NCI-H345 (cell line): ENCODE results near the gene LAMA3.

ENCODE experiments used
- DNase-seq: peaks from one replicate; lab custom pipeline; 2025; lab: John Stamatoyannopoulos, UW

The LAMA3 gene

DNA sequence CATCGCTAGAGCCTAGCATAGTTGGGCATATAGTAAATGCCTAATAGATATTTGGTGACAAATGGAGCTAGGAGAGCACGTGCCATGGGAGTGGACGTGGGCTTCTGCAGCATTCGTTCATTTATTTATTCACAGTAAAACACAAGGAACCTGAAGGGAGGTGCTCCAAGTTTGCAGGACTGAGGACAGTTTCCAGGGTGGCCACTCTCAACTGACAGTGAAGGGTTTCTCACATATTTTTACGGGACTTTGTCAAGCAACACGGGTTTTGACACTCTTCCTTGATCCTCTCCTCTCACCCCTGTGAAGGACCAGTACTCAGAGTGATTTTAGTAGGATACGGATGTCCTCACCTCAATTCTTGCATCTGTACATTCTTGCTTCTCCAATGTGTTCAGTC is 190.3 kb downstream of the LAMA3 start:
- no peak for DNase-seq

- DNase-seq = no peak
These were observed 190.8 kb downstream of the LAMA3 start for GRCh38 chr18:23879966-23880565.

- DNase-seq = no peak
These were observed 191.8 kb downstream of the LAMA3 start for GRCh38 chr18:23880931-23881617.

GRCh38 chr18:23881778-23882177 is 192.5 kb downstream of the LAMA3 start:
- DNase-seq = peak; percentile 87

DNA sequence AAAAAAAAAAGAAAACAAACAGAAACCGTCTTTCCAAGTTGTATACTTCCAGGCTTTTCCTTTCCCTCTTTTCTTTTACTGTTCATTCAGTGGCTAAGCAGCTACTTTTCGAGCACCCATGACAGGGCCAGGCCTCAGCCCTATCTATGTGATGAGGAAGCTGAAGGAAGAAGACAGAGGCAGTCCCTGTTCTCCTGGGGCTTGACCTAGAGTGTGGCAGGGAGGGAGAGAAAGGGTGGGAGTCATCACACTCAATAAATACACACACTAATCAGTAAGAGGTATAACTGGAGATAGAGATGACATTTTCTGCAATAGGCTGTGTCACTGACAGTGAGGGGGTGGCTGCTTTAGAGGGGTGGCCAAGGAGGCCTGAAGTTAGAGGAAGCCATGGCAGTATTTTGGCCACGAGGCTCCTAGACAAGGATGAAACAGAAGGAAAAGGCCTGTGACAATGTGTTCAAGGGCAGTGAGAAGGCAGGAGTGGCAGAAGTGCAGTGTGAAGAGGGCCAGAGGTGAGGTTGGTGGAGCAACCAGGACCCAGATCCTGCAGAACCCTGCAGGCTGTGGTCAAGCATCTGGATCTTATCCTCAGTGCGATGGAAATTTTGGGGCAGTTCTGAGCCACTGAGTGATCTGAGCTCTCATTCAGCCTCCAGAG is 193.5 kb downstream of the LAMA3 start:
- no peak for DNase-seq

- DNase-seq = peak; percentile 92
These were observed 194.1 kb downstream of the LAMA3 start for GRCh38 chr18:23883277-23883790.

GRCh38 chr18:23884681-23885375 is 195.6 kb downstream of the LAMA3 start:
- DNase-seq = peak; percentile 80

GRCh38 chr18:23885750-23886149 is 196.5 kb downstream of the LAMA3 start:
- no peak for DNase-seq

- DNase-seq = peak; percentile 90
These were observed 197.8 kb downstream of the LAMA3 start for GRCh38 chr18:23887035-23887434.

GRCh38 chr18:23887493-23887892 is 198.2 kb downstream of the LAMA3 start:
- DNase-seq = peak; percentile 92

DNA sequence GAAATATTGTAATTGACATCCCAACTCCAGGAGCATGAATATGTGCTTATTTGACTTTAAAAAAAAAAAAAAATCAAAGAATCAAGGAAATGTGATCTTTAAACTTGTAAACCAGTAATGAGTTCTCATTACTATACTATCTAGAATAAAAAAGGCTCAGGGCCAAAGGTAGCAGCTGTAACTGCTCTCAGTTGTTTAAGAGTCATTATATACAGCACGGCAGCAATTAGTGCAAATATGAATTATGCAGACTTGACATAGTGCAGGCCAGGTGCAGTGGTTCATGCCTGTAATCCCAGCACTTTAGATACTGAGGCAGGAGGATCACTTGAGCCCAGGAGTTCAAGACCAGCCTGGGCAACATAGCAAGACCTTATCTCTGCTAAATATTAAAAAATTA is 199.6 kb downstream of the LAMA3 start:
- no peak for DNase-seq

GRCh38 chr18:23889907-23890306 is 200.7 kb downstream of the LAMA3 start:
- DNase-seq = no peak

- no peak for DNase-seq
These were observed 201.3 kb downstream of the LAMA3 start for GRCh38 chr18:23890589-23890988.

- peak; percentile 63 for DNase-seq
These were observed 204.4 kb downstream of the LAMA3 start for GRCh38 chr18:23893653-23894052.

- no peak for DNase-seq
These were observed 205.5 kb downstream of the LAMA3 start for GRCh38 chr18:23894661-23895175.

- DNase-seq = no peak
These were observed 208.0 kb downstream of the LAMA3 start for GRCh38 chr18:23897291-23897690.

DNA sequence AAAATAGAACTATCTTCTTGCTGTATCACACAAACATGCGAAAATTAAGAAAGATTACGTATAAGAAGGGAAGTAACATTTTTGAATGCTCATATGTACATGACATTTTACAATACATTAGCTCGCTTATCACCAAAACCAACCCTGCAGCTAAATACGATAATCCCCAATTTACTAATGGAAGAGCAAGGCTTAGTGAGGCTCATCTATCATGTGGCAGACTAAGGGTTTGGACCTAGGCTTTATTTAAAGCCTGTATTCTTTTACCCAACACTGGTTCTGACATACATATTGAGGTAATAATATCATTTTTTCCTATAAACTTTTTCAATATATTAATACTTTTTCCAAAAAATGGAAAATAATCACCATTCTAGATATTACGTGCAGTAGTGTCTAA is 208.5 kb downstream of the LAMA3 start:
- DNase-seq = no peak

DNA sequence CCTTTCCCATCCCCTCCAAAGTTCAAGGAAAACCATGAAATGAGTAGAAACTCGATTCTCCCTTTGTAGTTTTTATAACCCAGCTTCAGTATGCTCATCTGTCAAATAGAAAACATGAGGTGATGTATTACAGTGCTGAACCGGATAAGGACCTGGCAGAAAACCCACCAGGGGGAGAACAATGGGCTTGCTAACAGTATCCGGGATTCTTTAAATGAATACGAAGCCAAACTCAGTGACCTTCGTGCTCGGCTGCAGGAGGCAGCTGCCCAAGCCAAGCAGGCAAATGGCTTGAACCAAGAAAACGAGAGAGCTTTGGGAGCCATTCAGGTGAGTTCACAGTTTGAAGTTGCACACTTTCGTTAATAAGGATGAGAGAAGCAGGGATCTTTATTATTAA is 211.7 kb downstream of the LAMA3 start:
- no peak for DNase-seq

- peak; percentile 22 for DNase-seq
These were observed 213.1 kb downstream of the LAMA3 start for GRCh38 chr18:23902396-23902795.

DNA sequence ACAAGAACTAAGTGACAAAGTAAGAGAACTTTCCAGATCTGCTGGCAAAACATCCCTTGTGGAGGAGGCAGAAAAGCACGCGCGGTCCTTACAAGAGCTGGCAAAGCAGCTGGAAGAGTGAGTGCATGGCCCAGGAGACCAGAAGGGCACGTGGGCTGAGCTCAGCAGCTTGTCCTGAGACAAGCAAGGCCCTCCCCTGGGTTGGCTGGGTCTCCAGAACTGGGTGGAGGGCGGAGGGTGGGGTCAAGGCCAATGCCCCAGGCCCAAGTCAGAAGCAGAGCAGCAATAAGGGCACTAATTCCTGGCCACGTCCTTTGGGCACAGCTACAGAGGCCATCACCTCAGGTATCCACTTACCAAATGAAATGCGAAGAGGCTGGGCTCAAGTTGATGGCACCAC is 214.7 kb downstream of the LAMA3 start:
- DNase-seq = no peak

- no peak for DNase-seq
These were observed 217.4 kb downstream of the LAMA3 start for GRCh38 chr18:23906658-23907057.

DNA sequence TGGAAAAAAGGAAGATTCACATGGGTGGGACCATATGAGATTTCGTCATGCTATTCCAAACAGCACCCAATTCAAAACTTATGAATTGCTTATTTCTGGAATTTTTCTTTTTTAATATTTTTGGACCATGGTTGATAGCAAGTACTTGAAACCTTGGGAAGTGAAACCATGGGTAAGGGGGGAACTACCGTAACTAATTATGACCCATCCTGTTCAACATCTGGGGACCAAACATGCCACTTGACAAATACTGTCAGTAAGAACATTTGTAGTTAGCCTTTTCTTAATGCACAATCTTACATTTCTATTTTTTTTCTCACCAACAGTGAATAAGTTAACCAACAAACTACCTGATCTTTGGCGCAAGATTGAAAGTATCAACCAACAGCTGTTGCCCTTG is 219.6 kb downstream of the LAMA3 start:
- DNase-seq = no peak
